GM19324 (cell line): Measurements from ENCODE around the gene UPB1.

ENCODE experiments used
- ATAC-seq: cut with Tn5 transposase; IDR thresholded peaks from one replicate; pipeline ENCODE4 v1.9.1; 2021; ENCODE audit warnings: mild to moderate bottlenecking, moderate library complexity; ENCODE audit not compliant: unreplicated experiment, low FRiP score

UPB1 gene

GRCh38 chr22:24555165-24556039 lies 60.3 kb downstream of the UPB1 start, which contains the start of gene SNRPD3:
SNRPD3 (plus strand) TSS chr22:24555999; CDS start chr22:24557675, 1,676 bp downstream.
- ATAC-seq = peak; percentile 78

GRCh38 chr22:24559471-24559870 lies 64.3 kb downstream of the UPB1 start:
- ATAC-seq = no peak

GRCh38 chr22:24563246-24563645 lies 68.1 kb downstream of the UPB1 start:
- ATAC-seq = no peak

GRCh38 chr22:24564376-24565058 lies 69.4 kb downstream of the UPB1 start:
- no peak for ATAC-seq

- no peak for ATAC-seq
These were observed 69.9 kb downstream of the UPB1 start for GRCh38 chr22:24565077-24565476.

GRCh38 chr22:24566899-24567511 lies 71.9 kb downstream of the UPB1 start:
- ATAC-seq = no peak

- no peak for ATAC-seq
These were observed 72.5 kb downstream of the UPB1 start for GRCh38 chr22:24567668-24568067.

- no peak for ATAC-seq
These were observed 76.1 kb downstream of the UPB1 start for GRCh38 chr22:24571266-24571665.

- no peak for ATAC-seq
These were observed 81.6 kb downstream of the UPB1 start for GRCh38 chr22:24576778-24577177.
